Activated CD4-positive, alpha-beta T cell treated with anti-CD3 and anti-CD28 coated beads for 36 hours (primary cell): ENCODE data around the gene SYNM. TPM values are rescaled to one million over a fixed set of nuclear protein-coding genes. Genes with fewer than 3 reads are reported as not detected.

Experiments used
- ATAC-seq: fragments of 200-7000 bp; cut with Tn5 transposase; one replicate; pipeline ENCODE4 v1.10.0; 2021; ENCODE audit warnings: mild to moderate bottlenecking, moderate library complexity
- CTCF ChIA-PET: fragments of 350-600 bp; sonication (Branson Sonifier 250); formaldehyde crosslinking; loops from one replicate; lab custom pipeline; 2021; ENCODE audit warnings: antibody characterized with exemption; lab: Charles Lee
- POLR2A ChIA-PET: fragments of 350-600 bp; sonication (Branson Sonifier 250); formaldehyde crosslinking; loops from one replicate; lab custom pipeline; 2021; ENCODE audit warnings: antibody characterized with exemption, inconsistent platforms; lab: Charles Lee
- DNase-seq: peaks from one replicate; pipeline ENCODE4 v3.0.0-alpha.2; 2020
- H3K27ac Mint-ChIP-seq: one replicate; pipeline ENCODE4 v1.8.0; 2021; ENCODE audit warnings: mixed read lengths
- H3K27me3 Mint-ChIP-seq: one replicate; pipeline ENCODE4 v1.8.0; 2021; ENCODE audit warnings: mixed read lengths
- H3K36me3 Mint-ChIP-seq: one replicate; pipeline ENCODE4 v1.8.0; 2021; ENCODE audit warnings: low read depth, mixed read lengths
- H3K4me1 Mint-ChIP-seq: one replicate; pipeline ENCODE4 v1.8.0; 2021; ENCODE audit warnings: mixed read lengths
- H3K4me3 Mint-ChIP-seq: one replicate; pipeline ENCODE4 v1.8.0; 2021; ENCODE audit warnings: mild to moderate bottlenecking, moderate library complexity, mixed read lengths
- H3K9me3 Mint-ChIP-seq: one replicate; pipeline ENCODE4 v1.8.0; 2021; ENCODE audit warnings: low read depth, mixed read lengths
- intact Hi-C, 2 experiments: fragments of 100-400 bp; cut with DNase I in 1 of 2; cut with micrococcal nuclease in 1 of 2; formaldehyde crosslinking; loops; one replicate each; pipeline versions ENCODE4 v1.14.2 to v1.15.1; 2022 to 2024; cut with DNase I, micrococcal nuclease
- total RNA-seq, 2 experiments: library from RNA; stranded (reverse); gene quantifications; one replicate each; pipeline ENCODE4 v1.2.3, GENCODE V29; 2021

Gene SYNM
- total RNA-seq, 2 experiments from 2014 or later: 0.09 to 0.14 TPM

GRCh38 chr15:99097441-99098410 lies 7.2 kb upstream of the SYNM start:
- no peak for DNase-seq
- CTCF ChIA-PET: interaction anchor here (0.9 to 1.3 kb wide), 2 partner anchors 15 to 17 kb away, joined by 3 read pairs; no protein-coding TSS in a partner anchor
- Mint-ChIP-seq H3K27ac (no peak overlapping the region), H3K4me3 (no peak overlapping the region), H3K9me3 (no peaks in the 10 kb centered on the region), H3K27me3 (peaks cover 27% of the 10 kb centered on the region), H3K36me3 (no peaks in the 10 kb centered on the region), H3K4me1 (no peaks in the 10 kb centered on the region)
- intact Hi-C loops: no loop called here
- POLR2A ChIA-PET: no interaction called here
- ATAC-seq: no peak

- no peaks in the 10 kb centered on the region for H3K9me3 Mint-ChIP-seq
- no peak overlapping the region for H3K4me3 Mint-ChIP-seq
- H3K27me3 Mint-ChIP-seq: peaks cover 28% of the 10 kb centered on the region
- CTCF ChIA-PET: interaction anchor here (0.9 to 1.3 kb wide), 3 partner anchors 15 to 21 kb away, joined by 3 read pairs; no protein-coding TSS in a partner anchor
- intact Hi-C loops: no loop called here
- H3K27ac Mint-ChIP-seq: no peak overlapping the region
- no peak for DNase-seq
- H3K4me1 Mint-ChIP-seq: no peaks in the 10 kb centered on the region
- POLR2A ChIA-PET: no interaction called here
- ATAC-seq: no peak
- H3K36me3 Mint-ChIP-seq: no peaks in the 10 kb centered on the region
Measured at GRCh38 chr15:99098426-99098825, 6.5 kb upstream of the SYNM start.

GRCh38 chr15:99098991-99099390 lies 5.9 kb upstream of the SYNM start:
- ChIA-PET CTCF (interaction anchor here (0.9 to 1.3 kb wide), 3 partner anchors 16 to 22 kb away, joined by 3 read pairs; no protein-coding TSS in a partner anchor), POLR2A (no interaction called here)
- H3K36me3 Mint-ChIP-seq: no peaks in the 10 kb centered on the region
- no peak overlapping the region for H3K4me3 Mint-ChIP-seq
- H3K27me3 Mint-ChIP-seq: peaks cover 31% of the 10 kb centered on the region
- no peaks in the 10 kb centered on the region for H3K4me1 Mint-ChIP-seq
- DNase-seq (no peak), ATAC-seq (no peak)
- intact Hi-C loops: no loop called here
- no peak overlapping the region for H3K27ac Mint-ChIP-seq
- no peaks in the 10 kb centered on the region for H3K9me3 Mint-ChIP-seq

GRCh38 chr15:99099661-99100060 lies 5.2 kb upstream of the SYNM start:
- Mint-ChIP-seq H3K9me3 (no peaks in the 10 kb centered on the region), H3K4me1 (no peaks in the 10 kb centered on the region), H3K4me3 (no peak overlapping the region), H3K27ac (no peak overlapping the region), H3K27me3 (peaks cover 31% of the 10 kb centered on the region), H3K36me3 (no peaks in the 10 kb centered on the region)
- intact Hi-C loops: loop anchor here (1.0 kb wide), 1 partner anchor 114 kb away; no protein-coding TSS in a partner anchor
- ChIA-PET POLR2A (no interaction called here), CTCF (interaction anchor here (0.6 to 1.5 kb wide), 3 partner anchors 13 to 306 kb away, joined by 3 to 5 read pairs (median 4); no protein-coding TSS in a partner anchor)
- DNase-seq: no peak
- ATAC-seq: no peak

- peak; percentile 78 for DNase-seq
- intact Hi-C loops: loop anchor here (1.0 kb wide), 1 partner anchor 113 kb away; no protein-coding TSS in a partner anchor
- CTCF ChIA-PET: interaction anchor here (0.5 to 1.5 kb wide), 19 partner anchors 12 to 759 kb away, joined by 3 to 7 read pairs (median 3); no protein-coding TSS in a partner anchor
- Mint-ChIP-seq H3K27ac (no peak overlapping the region), H3K9me3 (no peaks in the 10 kb centered on the region), H3K4me1 (no peaks in the 10 kb centered on the region), H3K36me3 (no peaks in the 10 kb centered on the region), H3K4me3 (no peak overlapping the region), H3K27me3 (peaks cover 31% of the 10 kb centered on the region)
- ATAC-seq: peak; percentile 37
- POLR2A ChIA-PET: interaction anchor here (0.7 kb wide), 1 partner anchor 14 kb away, joined by 5 read pairs; no protein-coding TSS in a partner anchor
Measured at GRCh38 chr15:99100245-99101173, 4.4 kb upstream of the SYNM start.

GRCh38 chr15:99101501-99101900 lies 3.4 kb upstream of the SYNM start:
- ChIA-PET POLR2A (interaction anchor here (0.7 kb wide), 1 partner anchor 697 kb away, joined by 3 read pairs; no protein-coding TSS in a partner anchor), CTCF (interaction anchor here (0.7 to 1.6 kb wide), 10 partner anchors 16 to 586 kb away, joined by 3 to 7 read pairs (median 3); no protein-coding TSS in a partner anchor)
- H3K27ac Mint-ChIP-seq: no peak overlapping the region
- H3K4me3 Mint-ChIP-seq: no peak overlapping the region
- H3K4me1 Mint-ChIP-seq: no peaks in the 10 kb centered on the region
- H3K36me3 Mint-ChIP-seq: no peaks in the 10 kb centered on the region
- no peaks in the 10 kb centered on the region for H3K9me3 Mint-ChIP-seq
- intact Hi-C loops: no loop called here
- H3K27me3 Mint-ChIP-seq: peaks cover 38% of the 10 kb centered on the region
- no peak for ATAC-seq
- DNase-seq: no peak

- no peak overlapping the region for H3K27ac Mint-ChIP-seq
- CTCF ChIA-PET: interaction anchor here (1.0 to 1.6 kb wide), 5 partner anchors 23 to 631 kb away, joined by 3 to 6 read pairs (median 3); partner anchors contain the start of gene LYSMD4
- intact Hi-C loops: no loop called here
- ATAC-seq (no peak), DNase-seq (no peak)
- POLR2A ChIA-PET: no interaction called here
- no peaks in the 10 kb centered on the region for H3K9me3 Mint-ChIP-seq
- no peak overlapping the region for H3K4me3 Mint-ChIP-seq
- peaks cover 46% of the 10 kb centered on the region for H3K27me3 Mint-ChIP-seq
- no peaks in the 10 kb centered on the region for H3K4me1 Mint-ChIP-seq
- no peaks in the 10 kb centered on the region for H3K36me3 Mint-ChIP-seq
Measured at GRCh38 chr15:99102332-99103235, 2.3 kb upstream of the SYNM start.

- no peaks in the 10 kb centered on the region for H3K36me3 Mint-ChIP-seq
- H3K4me1 Mint-ChIP-seq: no peaks in the 10 kb centered on the region
- no peak overlapping the region for H3K27ac Mint-ChIP-seq
- H3K27me3 Mint-ChIP-seq: peaks cover 44% of the 10 kb centered on the region
- CTCF ChIA-PET: interaction anchor here (1.0 to 1.3 kb wide), 4 partner anchors 27 to 631 kb away, joined by 3 to 6 read pairs (median 4); partner anchors contain the start of gene LYSMD4
- no peaks in the 10 kb centered on the region for H3K9me3 Mint-ChIP-seq
- H3K4me3 Mint-ChIP-seq: no peak overlapping the region
- DNase-seq: no peak
- intact Hi-C loops: no loop called here
- POLR2A ChIA-PET: no interaction called here
- ATAC-seq: no peak
Measured at GRCh38 chr15:99103279-99103678, 1.6 kb upstream of the SYNM start.

- ChIA-PET POLR2A (no interaction called here), CTCF (interaction anchor here (0.5 to 1.9 kb wide), 23 partner anchors 12 to 880 kb away, joined by 3 to 8 read pairs (median 4); no protein-coding TSS in a partner anchor)
- ATAC-seq (peak; percentile 74), DNase-seq (peak; percentile 67)
- no peaks in the 10 kb centered on the region for H3K4me1 Mint-ChIP-seq
- no peak overlapping the region for H3K27ac Mint-ChIP-seq
- peak overlapping the region; percentile 26 for H3K4me3 Mint-ChIP-seq
- peaks cover 34% of the 10 kb centered on the region for H3K27me3 Mint-ChIP-seq
- H3K9me3 Mint-ChIP-seq: no peaks in the 10 kb centered on the region
- no peaks in the 10 kb centered on the region for H3K36me3 Mint-ChIP-seq
- intact Hi-C loops: loop anchor here (1.0 to 2.0 kb wide), 3 partner anchors 108 to 649 kb away; no protein-coding TSS in a partner anchor
Measured at GRCh38 chr15:99105514-99106341, 848 bp downstream of the SYNM start.
